HG03097 (cell line): ENCODE data around the gene UGDH.

Experiments used
- ATAC-seq: cut with Tn5 transposase; IDR thresholded peaks from one replicate; pipeline ENCODE4 v1.9.1; 2021; ENCODE audit not compliant: unreplicated experiment, low FRiP score

The UGDH gene

GRCh38 chr4:39456946-39457763 lies 70.1 kb downstream of the UGDH start:
- no peak for ATAC-seq

- ATAC-seq, result no peak
Observed at GRCh38 chr4:39455486-39455885, 71.8 kb downstream of the UGDH start.

GRCh38 chr4:39453738-39454137 lies 73.5 kb downstream of the UGDH start:
- no peak for ATAC-seq

GRCh38 chr4:39452860-39453587 lies 74.2 kb downstream of the UGDH start:
- ATAC-seq, result no peak

DNA sequence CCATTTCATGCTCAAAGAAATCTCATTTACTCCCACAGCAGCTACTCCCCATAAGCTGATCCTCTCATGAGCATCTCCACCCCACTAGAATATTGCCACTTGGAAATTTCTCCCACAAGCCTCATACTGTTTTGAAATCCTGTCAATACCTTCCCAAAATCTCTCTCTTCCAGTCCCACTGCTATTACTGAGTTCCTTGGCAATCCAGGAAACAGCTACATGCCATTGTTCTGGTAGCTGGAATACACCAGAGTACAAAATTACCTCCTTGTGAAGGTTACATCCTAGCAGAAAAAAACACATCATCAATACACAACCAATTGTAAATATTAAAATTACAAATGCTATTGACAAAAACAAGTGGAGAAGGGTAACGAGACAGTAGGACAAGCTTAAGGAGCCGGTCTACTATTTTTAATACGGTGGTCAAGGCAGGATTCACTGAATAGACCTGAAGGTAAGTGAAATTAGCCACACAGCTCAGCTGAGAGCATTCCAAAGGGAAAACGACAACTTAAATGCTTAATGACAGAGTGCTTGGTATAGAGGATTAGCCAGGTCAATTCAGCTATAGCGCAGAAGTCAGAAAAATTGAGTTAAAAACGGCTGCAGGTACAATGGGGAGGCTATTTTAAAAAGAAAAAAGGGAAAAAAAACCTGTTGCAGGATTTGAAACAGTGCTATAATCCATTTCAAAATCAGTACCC lies 74.9 kb downstream of the UGDH start:
- ATAC-seq, result no peak

GRCh38 chr4:39451423-39452023 lies 75.7 kb downstream of the UGDH start:
- ATAC-seq, result no peak

DNA sequence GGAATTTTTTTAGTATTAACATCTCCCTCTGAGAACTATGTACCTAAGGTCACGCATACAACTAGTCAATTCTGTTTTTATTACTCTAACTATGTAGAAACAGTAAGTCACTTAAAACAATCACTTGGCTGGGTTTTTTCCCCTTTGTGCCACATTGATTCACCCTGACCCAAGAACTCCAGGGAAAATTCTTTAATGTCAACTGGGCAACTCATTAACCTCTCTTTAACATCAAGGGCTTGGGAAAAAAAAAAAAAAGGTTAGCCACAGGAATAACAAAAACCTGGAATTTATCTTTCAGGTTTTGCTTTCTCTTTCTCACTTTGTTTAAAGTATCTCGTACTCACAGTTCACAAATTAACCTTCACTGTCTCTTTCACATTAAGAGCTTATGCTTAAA lies 76.6 kb downstream of the UGDH start:
- ATAC-seq, result no peak
